Fibroblast of skin of right quadriceps (primary cell): Measurements from ENCODE around the gene NRXN3.

Source experiments
- DNase-seq: peaks from one replicate; pipeline ENCODE4 v3.0.0-alpha.2; 2013

The NRXN3 gene

DNA sequence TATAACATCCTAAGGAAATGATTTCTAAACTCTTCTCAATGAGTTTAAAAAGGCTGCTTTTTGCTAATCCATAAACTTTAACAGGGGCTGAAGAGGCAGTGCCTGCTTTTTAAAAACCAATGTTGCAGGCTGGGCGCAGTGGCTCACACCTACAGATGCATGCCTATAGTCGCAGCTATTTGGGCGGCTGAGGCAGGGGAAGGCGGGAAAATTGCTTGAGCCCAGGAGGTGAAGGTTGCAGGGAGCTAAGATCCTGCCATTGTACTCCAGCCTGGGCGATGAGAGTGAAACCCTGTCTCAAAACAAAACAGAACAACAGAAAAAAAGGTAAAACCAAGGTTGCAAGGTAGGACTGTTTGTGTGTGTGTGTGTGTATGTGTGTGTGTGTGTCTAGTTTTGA is 1509.9 kb downstream of the NRXN3 start:
- DNase-seq, result no peak

GRCh38 chr14:79686196-79686595 is 1516.0 kb downstream of the NRXN3 start:
- no peak for DNase-seq

- DNase-seq, result no peak
Observed at GRCh38 chr14:79690960-79691359, 1520.8 kb downstream of the NRXN3 start.

DNA sequence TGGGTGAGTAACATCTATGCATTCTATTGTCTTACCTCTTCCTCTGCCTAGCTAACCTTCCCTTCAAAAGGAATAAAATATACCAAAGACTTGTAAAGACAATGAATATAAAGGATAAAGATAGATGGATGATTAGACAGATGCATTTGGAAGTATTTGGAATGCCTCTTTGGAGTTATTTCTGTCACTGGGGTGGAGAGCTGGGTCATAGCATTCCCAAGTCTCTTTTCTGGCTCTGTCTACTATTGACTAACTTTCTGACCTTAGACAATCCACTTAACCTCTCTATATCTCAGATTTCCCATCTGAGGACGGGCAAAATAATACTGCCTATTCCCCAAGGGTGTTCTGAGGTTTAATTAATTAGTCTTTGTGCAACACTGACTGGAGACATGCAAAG is 1523.8 kb downstream of the NRXN3 start:
- no peak for DNase-seq

DNA sequence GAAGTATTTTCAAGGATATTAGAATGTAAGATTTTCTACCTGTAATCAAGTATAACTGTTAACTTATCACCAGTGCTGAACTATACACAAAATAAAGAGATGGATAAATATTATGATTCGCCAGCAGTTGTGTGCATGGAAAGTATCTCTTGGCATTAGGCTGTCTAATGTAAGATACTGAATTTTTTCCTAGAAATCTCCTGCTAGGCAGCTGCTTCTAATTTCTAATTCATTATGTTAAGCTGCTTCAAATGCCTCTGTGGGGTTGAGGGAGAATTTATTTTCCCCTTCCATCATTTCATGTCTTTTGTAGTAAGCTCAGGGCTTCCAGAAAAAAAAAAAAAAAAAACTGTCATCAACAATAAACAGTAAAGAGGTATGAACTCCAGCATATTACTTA is 1525.1 kb downstream of the NRXN3 start:
- DNase-seq, result no peak

DNA sequence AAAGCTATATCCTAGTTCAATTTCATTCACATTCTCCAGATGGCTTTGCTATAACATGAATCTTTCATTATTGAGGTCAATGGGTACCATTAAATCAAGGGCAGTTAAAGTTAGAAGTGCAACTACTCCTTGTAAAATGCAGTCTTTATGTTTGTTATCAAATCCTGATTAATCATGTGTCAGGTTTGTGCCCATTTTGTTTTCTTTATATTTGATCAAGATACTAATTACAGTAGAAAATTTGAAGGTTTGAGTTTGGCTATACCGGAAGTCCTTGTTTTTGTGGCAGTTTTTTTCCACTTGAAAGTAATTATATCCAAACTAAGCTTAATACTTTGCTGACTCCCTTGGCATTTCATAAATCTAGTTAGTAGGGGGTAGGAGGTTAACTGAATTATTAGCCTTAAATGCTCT is 1528.1 kb downstream of the NRXN3 start:
- no peak for DNase-seq

DNA sequence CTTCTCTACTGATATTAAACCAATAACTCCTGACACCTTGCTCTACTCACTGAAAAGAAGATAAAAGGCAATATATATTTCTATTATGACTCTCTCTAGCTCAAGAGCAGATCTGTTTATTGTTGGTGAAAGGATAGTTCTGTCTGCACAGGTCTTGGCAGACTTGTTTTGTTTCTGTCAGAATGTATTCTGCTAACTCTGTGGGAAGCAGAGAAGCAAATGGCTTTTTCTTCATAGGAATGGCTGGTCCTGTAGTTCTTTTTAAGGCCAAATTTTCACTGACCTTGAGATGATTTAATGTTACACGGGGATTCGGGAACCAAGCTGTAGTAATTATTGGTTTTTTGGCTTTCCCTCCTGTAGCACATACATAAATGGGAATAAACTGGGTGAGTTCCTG is 1529.0 kb downstream of the NRXN3 start:
- no peak for DNase-seq

DNA sequence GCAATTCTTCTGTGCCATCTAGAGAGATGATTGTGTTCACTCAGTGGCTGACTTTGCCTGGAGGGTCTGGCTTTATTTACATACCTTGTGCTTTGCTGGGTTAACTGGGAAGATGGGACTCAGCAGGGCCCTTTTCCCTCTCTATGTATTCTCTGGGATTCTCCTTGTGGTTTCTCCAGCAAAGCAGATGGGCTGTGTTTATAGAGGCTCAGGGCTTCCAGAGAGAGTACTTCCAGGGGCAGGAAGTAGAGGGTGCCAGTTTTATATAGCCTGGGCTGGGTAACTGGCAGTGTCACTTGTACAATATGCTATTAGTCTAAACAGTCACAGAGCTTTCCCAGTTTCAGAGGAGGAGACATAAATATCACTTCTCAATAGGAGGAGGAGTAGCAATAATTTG is 1531.2 kb downstream of the NRXN3 start:
- DNase-seq, result no peak

- DNase-seq, result no peak
Observed at GRCh38 chr14:79702197-79702596, 1532.0 kb downstream of the NRXN3 start.

DNA sequence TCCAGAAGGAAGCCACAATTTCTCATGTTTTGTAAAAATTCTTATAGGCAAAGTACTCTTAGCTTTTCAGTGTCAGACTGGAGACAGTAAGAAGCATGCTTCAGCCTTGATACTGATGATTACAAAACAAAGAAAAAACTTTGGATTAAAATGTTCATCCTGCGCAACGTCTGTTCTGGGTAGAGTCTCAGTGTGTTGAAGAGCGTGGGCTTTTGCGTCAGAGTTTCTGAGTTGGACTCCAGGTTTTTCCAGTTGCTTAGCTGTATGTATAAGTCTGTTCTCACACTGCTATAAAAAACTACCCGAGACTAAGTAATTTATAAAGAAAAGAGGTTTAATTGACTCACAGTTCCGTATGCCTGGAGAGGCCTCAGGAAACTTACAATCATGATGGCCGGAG is 1533.0 kb downstream of the NRXN3 start:
- no peak for DNase-seq

DNA sequence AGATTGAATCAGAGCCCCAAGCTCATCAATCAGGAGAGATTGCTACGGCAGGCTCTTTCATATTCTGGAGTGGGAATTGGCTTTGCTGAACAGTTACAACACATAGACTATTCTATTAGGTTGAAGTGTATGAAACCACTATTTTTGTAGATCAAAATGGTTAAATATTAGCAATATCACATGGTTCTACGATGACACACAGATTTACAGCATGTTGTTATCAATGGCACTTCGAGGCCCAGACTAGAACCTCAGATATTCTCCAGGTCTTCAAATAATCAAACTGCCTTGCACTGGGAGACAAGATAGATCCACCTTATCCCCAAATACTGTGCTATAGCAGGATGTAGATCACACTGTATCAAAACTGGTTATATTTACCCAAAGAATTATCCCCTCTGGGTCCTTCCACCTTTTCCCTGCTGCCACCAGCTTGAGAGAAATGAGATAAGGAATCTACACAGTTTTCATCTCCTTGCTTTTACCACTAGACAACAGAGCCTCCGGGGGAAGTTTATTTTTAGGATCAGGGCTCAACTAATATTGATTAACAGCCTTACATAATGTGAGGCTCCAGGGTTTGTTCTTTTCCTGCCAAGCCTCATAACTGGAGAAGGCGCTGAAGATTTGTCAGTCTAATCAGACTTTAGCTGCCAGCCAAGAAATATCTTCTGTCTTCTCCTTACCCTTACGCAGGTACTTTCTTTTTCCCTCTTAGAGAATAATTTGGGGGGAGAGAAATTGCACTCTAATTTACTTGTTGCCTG is 1534.1 kb downstream of the NRXN3 start:
- no peak for DNase-seq

GRCh38 chr14:79705126-79705894 is 1535.1 kb downstream of the NRXN3 start:
- DNase-seq, result no peak

GRCh38 chr14:79706382-79706781 is 1536.2 kb downstream of the NRXN3 start:
- no peak for DNase-seq

GRCh38 chr14:79708426-79709388 is 1538.5 kb downstream of the NRXN3 start:
- peak; percentile 8 for DNase-seq

GRCh38 chr14:79709573-79709972 is 1539.4 kb downstream of the NRXN3 start:
- DNase-seq, result no peak

- DNase-seq, result no peak
Observed at GRCh38 chr14:79712302-79712950, 1542.3 kb downstream of the NRXN3 start.

DNA sequence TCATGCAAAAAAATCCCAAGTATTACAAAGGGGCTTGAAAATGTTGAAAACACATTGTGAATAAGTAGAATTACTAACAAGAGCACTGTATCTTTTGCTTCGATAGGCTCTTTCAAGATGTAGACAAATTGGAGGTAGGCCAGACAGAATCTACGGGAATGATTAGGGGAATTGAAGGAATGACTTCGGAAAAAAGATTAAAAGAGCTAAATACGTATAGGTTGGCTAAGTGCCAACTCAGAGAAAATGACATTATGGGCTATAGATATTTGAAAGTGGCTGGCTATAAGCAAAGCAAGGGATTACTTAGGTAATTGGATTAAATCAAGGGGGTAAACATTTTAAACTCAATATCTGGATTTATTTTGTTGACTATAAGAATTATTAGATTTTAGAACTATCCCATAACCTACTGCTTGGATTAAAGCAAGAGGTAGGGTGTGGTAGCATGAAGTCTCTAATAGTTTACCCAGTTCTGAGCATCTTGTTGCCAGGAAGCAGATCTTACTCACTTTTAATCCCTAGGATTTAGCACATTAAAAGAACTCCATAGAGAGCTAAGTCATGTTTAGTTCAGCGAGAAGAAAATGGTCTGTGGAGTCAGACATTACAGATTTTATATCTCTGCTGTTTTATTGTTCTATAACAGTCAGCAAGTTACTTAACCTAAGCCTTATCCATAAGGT is 1551.4 kb downstream of the NRXN3 start:
- DNase-seq, result no peak

GRCh38 chr14:79724934-79725717 is 1555.0 kb downstream of the NRXN3 start:
- DNase-seq, result no peak

DNA sequence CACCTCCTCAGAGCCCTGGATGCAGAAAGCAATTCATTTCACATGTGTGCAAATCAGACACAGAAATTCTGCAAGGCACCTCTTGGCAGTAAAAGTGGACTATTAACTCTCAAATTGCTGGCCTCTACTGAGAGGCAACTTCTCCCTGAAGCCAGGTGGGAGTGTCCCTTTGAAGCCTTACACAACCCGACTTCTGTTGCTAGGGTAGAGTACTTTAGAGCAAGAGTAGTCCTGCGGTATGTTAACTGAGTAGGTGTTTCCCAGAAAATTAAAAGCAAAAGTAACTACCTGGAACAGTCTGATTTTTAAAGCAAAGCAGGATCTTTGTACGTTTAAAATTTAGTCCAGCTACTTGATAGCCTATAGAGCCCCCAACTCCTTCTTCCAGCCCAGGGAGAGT is 1557.7 kb downstream of the NRXN3 start:
- no peak for DNase-seq

GRCh38 chr14:79728331-79728730 is 1558.2 kb downstream of the NRXN3 start:
- DNase-seq, result no peak

- no peak for DNase-seq
Observed at GRCh38 chr14:79729731-79730130, 1559.6 kb downstream of the NRXN3 start.
